ENCODE results near the gene TBL1X.

GRCh38 chrX:9526965-9527364 lies 62.1 kb downstream of the TBL1X start:
- TF ChIP-seq POLR2A (IDR thresholded peaks at IDR 0.05) (no peak), CTCF (IDR thresholded peaks at IDR 0.05) (no peak), POLR2AphosphoS5 (IDR thresholded peaks at IDR 0.05) (no peak), EP300 (IDR thresholded peaks at IDR 0.05) (no peak)

All from stomach (tissue), 4 donors.